ENCODE data around the gene EDN3.

EDN3 gene

DNA sequence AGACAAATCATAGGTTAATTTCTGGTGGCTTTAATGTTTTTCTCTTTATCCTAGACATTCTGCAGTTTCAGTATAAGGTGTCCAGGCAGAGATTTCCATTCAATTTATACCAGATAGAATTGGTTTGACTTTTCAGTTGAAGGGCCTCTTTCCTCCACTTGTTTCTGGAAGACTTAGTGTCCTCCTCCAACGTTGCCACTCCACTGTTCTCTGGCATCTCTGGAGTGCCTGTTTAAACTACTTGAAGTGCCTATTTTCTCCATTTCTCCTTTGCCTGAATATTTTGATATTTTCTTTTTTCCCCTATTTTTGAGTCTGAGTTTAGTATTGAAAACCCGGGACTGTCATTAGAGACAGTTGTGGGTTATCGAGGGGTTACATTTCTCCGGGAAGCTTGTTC, 27.7 kb downstream of the EDN3 start (continued):
- TF ChIP-seq TOX (CRISPR knock-in tag; IDR thresholded peaks at IDR 0.05; ENCODE audit: borderline replicate concordance) (no peak), SNAI2 (CRISPR knock-in tag; IDR thresholded peaks at IDR 0.05) (no peak), PPARA (CRISPR knock-in tag; IDR thresholded peaks at IDR 0.05; ENCODE audit: borderline replicate concordance) (no peak), ZNF70 (CRISPR knock-in tag; IDR thresholded peaks at IDR 0.05) (no peak), ZFP30 (CRISPR knock-in tag; IDR thresholded peaks at IDR 0.05) (no peak)
- TF ChIP-seq, protein P1, sequence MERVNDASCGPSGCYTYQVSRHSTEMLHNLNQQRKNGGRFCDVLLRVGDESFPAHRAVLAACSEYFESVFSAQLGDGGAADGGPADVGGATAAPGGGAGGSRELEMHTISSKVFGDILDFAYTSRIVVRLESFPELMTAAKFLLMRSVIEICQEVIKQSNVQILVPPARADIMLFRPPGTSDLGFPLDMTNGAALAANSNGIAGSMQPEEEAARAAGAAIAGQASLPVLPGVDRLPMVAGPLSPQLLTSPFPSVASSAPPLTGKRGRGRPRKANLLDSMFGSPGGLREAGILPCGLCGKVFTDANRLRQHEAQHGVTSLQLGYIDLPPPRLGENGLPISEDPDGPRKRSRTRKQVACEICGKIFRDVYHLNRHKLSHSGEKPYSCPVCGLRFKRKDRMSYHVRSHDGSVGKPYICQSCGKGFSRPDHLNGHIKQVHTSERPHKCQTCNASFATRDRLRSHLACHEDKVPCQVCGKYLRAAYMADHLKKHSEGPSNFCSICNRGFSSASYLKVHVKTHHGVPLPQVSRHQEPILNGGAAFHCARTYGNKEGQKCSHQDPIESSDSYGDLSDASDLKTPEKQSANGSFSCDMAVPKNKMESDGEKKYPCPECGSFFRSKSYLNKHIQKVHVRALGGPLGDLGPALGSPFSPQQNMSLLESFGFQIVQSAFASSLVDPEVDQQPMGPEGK (CRISPR knock-in tag; IDR thresholded peaks at IDR 0.05; ENCODE audit: borderline replicate concordance): no peak

DNA sequence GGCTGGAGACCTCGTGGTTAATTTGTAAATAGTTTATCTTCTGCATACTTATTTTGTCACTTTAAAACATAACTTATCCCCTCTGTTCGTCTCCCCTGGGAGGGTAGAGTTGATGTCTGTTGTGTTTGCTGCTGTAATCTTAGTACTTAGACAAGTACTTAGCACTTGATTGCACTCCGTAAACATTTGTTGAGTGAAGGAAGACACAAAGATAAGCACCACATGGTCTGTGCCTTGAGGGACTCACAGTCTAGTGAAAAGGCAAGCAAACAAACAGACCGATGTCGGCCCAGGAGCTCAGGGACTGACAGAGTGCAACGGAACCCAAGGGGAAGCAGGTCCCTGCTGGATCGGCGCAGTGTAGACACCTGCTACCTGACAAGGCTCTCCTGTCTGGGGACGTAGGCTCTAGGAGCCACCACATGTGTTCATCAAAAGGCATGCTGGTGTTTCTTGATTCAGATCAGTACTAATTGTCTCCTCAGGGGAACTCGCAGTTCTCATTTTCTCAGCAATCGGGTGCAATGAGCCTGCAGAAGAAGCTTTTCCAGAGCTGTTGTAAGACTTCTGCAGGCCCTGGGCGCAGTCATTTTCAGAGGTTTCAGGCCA, 31.4 kb downstream of the EDN3 start:
- no peak for TF ChIP-seq GLIS3 (CRISPR knock-in tag; IDR thresholded peaks at IDR 0.05)
- no peak for TF ChIP-seq RARB (CRISPR knock-in tag; IDR thresholded peaks at IDR 0.05)
- TF ChIP-seq TOX (CRISPR knock-in tag; IDR thresholded peaks at IDR 0.05; ENCODE audit: borderline replicate concordance): no peak
- ATAC-seq: no peak

DNA sequence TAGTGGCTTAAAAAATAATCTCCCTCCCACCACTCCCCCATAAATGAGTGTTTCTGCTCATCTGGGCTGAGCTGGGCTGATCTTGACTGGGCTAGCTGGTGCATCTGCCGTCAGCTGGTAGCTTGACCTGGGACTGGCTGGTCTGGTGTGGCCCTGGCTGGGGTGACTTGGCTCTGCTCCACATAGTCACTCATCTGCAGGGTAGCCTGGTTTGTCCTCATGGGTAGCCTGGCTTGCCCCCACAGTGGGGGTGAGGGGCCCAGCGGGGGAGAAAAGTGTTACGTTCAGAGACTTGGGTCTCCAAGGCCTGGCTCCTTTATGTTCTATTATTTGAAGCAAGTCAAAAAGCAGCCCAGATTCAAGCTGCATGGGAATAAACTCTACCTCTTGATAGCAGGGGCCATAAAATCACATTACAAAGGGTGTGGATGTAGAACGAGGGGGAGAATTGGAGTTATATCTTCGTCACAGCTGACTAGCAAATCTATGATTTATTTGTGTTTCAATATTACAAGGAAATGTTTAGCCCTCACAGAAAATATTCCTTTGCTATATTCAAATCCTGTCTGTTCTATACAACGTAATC, 32.9 kb downstream of the EDN3 start:
- no peak for ATAC-seq
- TF ChIP-seq, protein P2, sequence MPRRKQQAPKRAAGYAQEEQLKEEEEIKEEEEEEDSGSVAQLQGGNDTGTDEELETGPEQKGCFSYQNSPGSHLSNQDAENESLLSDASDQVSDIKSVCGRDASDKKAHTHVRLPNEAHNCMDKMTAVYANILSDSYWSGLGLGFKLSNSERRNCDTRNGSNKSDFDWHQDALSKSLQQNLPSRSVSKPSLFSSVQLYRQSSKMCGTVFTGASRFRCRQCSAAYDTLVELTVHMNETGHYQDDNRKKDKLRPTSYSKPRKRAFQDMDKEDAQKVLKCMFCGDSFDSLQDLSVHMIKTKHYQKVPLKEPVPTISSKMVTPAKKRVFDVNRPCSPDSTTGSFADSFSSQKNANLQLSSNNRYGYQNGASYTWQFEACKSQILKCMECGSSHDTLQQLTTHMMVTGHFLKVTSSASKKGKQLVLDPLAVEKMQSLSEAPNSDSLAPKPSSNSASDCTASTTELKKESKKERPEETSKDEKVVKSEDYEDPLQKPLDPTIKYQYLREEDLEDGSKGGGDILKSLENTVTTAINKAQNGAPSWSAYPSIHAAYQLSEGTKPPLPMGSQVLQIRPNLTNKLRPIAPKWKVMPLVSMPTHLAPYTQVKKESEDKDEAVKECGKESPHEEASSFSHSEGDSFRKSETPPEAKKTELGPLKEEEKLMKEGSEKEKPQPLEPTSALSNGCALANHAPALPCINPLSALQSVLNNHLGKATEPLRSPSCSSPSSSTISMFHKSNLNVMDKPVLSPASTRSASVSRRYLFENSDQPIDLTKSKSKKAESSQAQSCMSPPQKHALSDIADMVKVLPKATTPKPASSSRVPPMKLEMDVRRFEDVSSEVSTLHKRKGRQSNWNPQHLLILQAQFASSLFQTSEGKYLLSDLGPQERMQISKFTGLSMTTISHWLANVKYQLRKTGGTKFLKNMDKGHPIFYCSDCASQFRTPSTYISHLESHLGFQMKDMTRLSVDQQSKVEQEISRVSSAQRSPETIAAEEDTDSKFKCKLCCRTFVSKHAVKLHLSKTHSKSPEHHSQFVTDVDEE (CRISPR knock-in tag; IDR thresholded peaks at IDR 0.05): no peak
- TF ChIP-seq SNAI2 (CRISPR knock-in tag; IDR thresholded peaks at IDR 0.05): no peak
- TF ChIP-seq ZFP3 (CRISPR knock-in tag; IDR thresholded peaks at IDR 0.05): no peak

DNA sequence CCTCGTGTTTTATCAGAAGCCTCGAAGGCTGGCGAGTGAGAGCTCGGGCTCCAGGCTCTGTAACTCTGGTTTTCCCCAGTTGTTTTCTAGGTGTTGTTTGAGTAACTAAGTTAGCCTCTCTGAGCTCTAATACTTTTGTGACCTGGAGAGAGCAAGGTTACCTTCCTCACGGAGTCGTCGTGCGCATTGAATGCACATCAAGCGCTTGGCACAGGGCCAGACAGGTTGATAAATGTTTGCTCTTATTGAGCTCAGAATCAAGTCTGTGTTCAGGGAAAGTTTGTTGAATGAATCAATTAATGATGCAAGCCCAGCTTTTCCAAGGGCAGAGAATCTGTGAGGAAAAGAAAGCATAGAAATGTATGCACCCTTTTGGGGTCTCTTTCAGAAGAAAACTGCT, 33.5 kb downstream of the EDN3 start:
- no peak for TF ChIP-seq ZFP3 (CRISPR knock-in tag; IDR thresholded peaks at IDR 0.05)
- TF ChIP-seq GLIS3 (CRISPR knock-in tag; IDR thresholded peaks at IDR 0.05): no peak
- TF ChIP-seq, protein P2 (CRISPR knock-in tag; IDR thresholded peaks at IDR 0.05): no peak
- ATAC-seq: no peak

DNA sequence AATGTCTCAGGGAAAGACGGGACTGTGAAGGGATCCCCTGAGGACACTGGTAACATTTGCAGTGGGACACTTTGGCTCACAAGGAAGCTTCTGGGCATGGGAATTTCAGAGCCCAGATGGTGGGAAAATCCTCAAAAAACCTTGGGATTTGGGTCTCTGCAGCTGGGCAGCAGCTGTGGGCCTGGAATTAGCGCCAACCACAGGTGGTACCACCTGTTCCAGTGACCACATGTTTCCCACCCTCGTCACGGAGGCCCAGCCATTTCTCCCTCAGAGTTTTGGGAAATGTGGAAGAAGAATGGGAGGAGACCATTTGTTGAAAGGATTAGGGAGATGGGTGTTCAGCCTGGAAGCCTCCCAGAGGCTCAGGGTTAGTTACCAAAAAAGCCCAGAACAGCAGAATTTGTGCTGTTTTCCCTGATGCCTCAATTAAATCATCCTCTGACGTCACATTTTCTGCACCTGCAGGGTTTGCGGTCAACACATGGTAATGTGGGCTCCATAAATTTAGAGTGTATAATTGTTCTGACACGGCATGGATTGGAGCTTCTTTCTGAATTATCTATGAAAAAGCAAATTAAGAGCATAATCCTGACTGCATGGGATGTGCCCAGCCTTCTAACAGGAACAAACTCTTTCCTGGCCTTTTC, 34.4 kb downstream of the EDN3 start:
- ATAC-seq: no peak
- TF ChIP-seq TOX (CRISPR knock-in tag; IDR thresholded peaks at IDR 0.05; ENCODE audit: borderline replicate concordance): no peak

DNA sequence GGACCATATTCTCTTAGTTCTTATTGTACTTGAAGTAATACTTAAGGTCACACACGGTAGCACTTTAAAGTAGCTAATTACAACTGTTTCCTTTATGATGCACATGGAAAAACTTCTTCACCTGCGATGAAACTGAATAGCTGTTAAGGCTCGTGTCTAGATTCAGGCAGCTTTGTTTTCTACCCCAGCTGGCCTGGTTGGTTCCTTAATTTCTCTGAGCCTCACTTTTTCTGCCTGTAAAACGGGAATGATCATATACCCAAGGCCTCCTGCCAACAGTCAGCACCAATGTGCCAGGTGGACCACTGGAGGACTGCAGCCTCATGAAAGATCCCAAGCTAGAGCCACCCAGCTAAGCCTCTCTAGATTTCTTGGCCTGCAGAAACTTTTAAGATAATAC, 35.0 kb downstream of the EDN3 start:
- ATAC-seq: no peak
- TF ChIP-seq ZC3H10 (CRISPR knock-in tag; IDR thresholded peaks at IDR 0.05): no peak
- TF ChIP-seq CSDC2 (CRISPR knock-in tag; IDR thresholded peaks at IDR 0.05): no peak
- no peak for TF ChIP-seq ISL1 (CRISPR knock-in tag; IDR thresholded peaks at IDR 0.05)
- TF ChIP-seq, protein P3, sequence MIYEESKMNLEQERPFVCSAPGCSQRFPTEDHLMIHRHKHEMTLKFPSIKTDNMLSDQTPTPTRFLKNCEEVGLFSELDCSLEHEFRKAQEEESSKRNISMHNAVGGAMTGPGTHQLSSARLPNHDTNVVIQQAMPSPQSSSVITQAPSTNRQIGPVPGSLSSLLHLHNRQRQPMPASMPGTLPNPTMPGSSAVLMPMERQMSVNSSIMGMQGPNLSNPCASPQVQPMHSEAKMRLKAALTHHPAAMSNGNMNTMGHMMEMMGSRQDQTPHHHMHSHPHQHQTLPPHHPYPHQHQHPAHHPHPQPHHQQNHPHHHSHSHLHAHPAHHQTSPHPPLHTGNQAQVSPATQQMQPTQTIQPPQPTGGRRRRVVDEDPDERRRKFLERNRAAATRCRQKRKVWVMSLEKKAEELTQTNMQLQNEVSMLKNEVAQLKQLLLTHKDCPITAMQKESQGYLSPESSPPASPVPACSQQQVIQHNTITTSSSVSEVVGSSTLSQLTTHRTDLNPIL (CRISPR knock-in tag; IDR thresholded peaks at IDR 0.05; ENCODE audit: low read depth): no peak
- no peak for TF ChIP-seq PPARA (CRISPR knock-in tag; IDR thresholded peaks at IDR 0.05; ENCODE audit: borderline replicate concordance)

Measured in SK-N-SH treated with all-trans-retinoic acid at 6 μM for 48 hours (cell line).